HuH-7 (cell line): ENCODE data around the gene E2F3.
A peak's percentile ranks its signal among the peaks of the same experiment; 100 is the strongest.

Source experiments
- DNase-seq: peaks from one replicate; pipeline ENCODE4 v3.0.0; 2011; ENCODE audit warnings: low spot score

E2F3 gene

DNA sequence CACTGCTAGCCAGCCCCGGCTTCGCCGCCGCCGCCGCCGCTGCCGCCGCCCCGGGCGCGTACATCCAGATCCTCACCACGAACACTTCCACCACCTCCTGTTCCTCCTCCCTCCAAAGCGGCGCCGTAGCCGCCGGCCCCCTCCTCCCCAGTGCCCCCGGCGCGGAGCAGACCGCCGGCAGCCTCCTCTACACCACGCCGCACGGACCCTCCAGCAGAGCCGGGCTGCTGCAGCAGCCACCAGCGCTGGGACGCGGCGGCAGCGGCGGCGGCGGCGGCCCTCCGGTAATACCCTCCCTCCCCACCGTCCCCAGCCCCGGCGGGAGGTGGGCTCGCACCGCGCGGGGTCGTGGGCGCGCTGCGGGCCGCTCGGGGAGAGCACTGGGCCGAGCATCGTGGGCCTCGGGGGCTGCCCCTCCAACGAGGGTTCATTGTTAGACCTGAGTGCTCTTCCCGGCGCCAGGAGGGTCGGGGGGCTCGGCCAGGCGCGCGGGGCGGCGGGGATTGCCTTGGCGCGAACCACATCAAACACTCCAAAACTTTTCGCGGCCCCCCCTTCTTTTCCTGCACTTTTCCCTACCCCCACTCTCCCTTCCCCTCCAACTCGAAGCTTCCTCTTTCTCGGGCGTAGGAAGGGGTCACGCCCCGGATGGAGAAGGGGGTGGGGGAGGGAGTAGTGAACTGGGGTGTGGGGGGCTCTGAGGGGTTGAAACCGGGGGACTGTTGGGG is 827 bp downstream of the E2F3 start:
- DNase-seq, result peak; percentile 36

DNA sequence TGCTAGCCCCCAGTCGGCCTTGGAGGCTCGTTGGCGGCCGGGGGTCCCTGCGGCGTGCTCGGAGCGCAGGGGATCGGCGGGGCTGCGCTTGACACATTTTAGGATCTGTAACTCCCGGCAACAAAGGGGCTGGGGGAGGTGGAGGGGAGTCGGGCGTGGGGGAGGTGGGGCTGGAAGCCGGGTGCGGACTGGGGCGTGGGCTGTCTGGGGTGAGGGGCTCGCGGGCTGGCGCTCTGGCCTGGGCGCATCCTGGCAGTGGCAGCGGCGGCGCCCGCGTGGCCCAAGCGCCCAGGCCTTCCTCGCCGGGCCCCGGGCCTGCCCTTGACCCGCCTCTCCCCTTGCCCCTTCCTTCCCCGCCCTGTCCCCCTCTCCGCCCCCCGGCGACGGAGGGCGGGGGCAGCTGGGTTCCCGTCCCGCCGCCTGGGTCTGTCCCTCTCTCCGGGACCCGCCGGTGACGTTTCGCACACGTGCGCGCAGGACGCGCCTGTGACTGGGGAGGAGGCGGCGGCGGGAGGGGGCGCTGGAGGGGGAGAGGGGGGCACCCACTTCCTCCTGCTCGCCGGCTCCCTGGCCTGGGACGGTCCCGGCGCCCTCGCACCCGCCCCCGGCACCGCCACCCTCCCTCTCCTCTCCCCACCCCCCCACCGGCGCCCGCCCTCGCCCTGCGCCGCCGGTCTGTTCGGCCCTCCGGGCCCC is 1.5 kb downstream of the E2F3 start:
- DNase-seq, result peak; percentile 71

DNA sequence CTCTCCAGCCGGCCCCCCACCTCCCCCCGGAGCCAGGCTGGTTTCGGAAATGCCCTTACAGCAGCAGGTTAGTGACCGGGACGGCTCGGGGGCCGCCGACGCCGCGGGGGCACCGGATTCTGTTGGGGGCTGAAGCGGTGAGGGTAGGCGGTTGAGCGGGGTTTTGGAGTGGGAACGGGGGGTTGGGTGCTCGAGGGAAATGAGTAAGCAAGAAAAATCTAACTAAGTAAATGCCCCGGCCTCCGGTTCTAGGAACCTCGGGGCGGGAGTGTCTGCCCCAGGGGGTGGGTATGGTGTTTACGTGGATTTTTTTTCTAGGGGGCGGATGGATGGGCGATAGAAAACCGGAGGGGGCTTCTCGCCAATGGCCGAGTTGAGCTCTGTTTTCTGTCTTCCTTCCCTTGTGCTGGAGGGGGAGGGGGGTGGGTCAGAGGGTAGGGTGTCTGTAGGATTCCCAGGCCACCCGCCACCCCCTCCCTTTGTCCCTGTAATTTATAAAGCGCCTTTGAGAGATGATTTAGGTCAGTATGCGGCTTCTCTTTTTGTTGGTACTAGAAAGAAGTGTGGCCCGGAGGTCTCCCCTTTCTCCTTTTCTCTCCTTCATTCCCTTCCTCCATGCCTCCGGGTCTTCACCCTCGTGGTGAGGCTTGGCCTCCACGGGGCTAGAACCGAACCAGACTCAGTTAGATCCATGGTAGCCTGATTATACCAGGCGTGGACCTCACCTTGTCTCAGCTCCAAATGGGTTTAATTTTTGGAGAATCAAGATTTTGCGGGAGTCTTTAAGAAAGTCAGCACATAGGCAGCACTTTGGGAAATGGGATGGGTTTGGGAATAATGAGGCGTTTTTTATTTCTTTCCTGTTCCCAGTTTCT is 2.3 kb downstream of the E2F3 start:
- peak; percentile 28 for DNase-seq

DNA sequence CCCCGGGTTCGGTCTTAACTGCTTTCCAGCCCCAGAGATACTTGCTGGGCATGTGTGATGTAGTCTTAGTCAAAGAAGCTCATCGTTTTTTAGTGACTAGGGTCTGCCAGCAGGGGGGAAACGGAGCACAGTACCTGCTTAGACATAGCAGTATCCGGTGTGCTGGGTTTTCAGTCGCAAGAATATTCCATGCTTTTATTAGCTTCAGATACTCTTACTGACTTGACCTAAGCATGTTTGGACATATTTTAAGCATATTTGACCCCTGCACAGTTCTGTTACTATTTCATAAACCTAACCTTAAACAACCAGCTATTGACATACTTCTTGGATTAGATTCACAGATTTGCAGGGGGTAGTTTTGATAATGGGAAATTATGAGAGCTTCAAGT is 3.0 kb downstream of the E2F3 start:
- DNase-seq, result peak; percentile 58

DNA sequence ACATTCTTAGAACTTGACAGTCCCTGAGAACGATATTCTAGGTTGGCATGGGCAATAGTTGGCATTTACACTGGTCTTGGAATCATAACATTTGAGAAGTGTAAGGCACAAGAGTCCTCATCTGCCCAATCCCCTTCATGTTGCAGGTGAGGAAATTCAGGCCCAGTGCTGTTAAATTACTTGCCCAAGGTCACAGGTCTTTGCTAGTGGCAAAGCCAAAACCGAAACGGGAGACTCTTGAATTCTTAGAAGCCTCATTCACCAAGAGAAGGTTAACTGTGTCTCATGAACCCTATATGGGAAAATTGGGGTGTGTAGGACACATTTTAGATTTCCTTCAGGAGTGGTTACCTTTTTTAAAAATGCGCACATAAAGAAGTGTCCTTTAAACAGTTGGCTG is 7.2 kb downstream of the E2F3 start:
- DNase-seq, result no peak

DNA sequence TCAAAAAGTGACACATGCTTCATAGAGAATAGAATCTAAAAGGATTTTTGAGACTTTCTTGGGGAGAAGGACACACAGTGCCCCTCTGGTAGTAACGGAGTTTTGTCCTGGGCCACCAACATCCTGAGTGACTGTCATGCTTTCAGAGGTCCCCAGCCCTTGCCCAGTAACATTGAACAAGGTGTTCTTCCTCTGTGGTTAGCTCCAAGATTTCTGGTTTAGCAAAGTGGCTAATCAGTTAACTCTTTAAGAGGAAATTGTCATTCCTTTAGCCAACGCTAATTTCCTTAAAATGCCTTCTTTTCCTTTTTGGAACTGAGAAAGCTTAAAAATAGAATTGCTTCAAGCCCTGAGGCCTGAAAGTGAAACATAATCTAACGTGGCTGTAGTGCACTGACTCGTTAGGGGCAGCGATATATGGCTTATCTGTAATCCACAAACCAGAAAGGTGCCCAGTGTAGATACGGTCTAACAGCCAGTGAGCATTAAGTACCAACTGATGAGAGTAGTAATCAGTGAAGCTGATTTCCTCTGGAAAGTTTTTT is 7.8 kb downstream of the E2F3 start:
- DNase-seq, result no peak

DNA sequence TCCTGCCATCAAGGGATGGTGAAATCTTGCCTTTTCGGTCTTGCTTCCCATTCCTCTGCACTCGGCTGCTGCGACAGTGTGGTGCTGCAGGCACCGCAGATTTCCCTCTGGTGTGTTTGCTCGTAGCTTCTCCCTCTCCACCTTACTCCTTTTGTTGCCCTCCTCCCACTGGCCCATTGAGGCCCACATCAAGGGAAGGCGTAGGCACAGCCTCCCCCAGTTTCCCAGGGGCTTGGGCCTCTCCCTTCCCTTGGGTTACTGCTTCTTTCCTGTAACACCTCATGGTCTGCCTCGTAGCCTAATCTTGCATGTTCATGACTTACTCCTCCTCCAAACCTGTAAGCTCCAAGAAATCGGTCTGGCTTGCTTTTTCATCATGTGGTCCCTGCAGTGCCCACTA is 9.9 kb downstream of the E2F3 start:
- DNase-seq, result no peak

DNA sequence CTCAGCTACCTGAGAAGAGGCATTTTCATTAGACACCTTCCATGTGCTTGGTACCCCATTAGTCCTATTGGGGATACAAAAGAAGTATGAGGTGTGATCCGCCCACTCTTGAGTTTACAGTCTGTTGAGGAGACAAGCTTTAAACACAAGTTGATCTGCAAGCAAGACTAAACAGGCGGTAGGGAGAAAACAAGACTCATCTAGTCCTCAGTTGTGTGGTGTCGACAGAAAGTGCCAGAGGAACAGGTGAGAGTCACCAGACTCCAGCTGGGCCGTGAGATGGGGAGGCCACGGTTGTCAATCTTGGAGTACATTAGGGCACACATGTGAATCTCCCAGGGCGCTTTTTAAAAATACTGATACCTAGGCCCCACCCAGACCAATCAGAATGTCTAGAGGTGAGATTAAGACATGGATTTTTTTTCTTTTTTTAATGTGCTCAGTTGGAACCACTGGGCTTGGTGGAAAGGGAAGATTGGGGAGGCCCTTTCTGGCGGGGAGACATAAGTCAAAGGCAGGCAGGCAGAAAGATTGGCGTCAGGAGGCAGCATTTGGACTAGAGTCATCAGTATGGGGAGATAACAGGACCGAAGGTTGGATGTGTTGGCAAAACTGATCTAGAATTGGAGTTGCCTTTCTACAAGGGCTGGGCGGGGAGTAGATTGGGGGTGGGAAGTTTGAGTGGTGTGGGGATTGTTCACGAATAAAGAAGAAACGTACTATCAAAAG is 10.4 kb downstream of the E2F3 start:
- no peak for DNase-seq

DNA sequence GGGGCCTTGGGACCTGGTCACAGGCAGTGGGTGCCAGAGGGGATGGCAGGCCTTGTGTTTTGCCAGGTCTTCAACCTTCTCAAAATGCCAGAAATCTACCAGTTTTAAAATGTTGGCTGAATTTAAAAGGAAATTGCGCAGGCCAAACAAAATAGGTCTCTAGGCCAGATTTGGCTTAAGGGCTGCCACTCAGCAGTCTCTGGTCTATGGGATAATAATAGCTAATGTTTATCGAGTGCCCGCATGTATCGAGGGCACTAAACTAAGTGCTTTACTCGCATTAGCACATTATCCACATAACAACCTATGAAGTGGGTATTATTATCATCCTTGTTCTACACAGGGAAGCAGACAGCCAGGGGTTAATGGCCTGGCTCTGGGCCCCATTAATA is 11.0 kb downstream of the E2F3 start:
- DNase-seq, result no peak

DNA sequence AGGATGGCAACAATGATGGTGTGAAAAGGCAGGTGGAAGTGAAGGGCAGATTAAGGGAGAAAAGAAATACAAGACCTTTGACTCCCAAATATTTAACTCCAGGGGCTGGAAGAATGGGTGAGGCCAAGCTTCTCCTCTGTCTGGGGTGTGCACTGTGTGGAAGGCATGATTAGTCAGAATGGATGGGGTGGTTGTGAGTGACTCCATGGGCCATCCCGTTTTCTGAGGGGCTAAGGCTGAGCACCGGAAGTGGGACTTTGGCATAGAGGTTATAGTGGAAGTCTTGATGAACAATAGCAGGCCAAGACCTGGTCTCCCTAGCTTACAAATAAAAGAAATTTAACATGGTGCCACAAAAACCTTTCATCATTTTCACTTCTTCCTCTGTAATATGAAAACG is 12.1 kb downstream of the E2F3 start:
- DNase-seq, result no peak

DNA sequence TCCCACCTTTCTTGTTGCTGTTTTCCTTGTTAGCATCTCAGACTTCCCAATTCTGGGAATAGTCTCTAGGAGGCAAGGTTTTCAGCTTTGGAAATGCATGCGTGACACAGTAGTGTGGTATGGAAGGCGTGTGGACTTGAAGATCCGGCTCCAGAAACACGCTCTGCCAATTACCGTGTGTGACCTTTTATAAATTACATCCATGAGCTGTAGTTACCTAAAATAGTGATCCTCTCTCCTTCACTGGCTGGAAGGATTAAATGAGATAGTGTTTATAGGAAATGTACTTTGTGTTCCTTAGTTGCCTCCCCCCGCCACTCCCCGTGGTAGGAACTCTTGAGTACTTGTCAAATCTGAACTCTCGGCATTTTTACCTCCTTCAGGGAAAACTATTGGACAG is 13.0 kb downstream of the E2F3 start:
- no peak for DNase-seq

DNA sequence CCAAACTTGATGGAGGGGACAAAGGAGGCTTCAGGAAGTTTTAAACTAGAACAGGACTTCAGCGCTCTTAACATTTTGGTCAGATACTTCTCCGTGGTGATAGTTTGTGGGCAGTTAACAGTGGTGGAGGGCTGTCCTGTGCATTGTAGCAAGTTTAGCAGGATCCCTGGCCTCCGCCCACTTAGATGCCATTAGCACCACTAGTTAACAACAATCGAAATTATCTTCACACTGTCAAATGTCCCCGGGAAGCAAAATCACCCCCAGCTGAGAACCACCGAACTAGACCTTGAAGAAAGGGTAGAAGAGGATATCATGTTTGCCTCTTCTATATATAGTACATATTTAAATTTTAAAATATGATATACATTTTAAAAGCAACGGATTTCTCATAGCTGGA is 13.6 kb downstream of the E2F3 start:
- no peak for DNase-seq

DNA sequence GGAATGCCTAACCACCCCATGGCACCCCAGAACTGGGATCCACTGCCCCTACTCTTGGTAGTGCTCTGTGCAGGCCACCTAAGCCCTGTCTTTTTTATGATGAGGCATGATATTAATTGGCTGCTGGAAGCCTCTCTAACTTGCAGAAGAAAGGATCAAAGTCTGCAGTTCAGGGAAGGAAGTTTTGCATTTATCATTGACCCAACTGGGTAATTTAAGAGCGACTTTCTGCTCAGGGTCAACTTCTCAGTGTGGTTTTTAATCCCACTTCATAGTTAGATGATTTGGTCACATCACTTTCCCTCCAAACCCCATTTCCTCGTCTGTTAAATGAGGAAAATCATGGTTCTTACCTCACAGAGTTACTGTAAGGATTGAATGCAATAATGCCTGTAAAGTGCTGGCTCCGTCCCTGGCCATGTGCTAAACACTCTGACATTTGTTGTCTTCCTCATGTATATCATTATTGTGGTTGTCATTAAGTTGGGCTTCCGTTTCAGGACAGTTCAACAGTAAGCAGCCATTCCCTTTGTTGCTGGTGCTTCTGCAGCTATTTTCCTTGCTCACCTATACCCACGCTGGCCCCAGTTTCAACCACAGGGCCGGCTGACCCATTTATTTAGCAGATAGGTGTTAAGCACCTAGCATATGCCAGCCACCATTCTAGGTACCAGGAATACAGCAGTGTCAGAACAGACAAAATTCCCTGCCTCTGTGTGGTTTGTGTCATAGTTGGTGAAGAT is 14.2 kb downstream of the E2F3 start:
- DNase-seq, result no peak

DNA sequence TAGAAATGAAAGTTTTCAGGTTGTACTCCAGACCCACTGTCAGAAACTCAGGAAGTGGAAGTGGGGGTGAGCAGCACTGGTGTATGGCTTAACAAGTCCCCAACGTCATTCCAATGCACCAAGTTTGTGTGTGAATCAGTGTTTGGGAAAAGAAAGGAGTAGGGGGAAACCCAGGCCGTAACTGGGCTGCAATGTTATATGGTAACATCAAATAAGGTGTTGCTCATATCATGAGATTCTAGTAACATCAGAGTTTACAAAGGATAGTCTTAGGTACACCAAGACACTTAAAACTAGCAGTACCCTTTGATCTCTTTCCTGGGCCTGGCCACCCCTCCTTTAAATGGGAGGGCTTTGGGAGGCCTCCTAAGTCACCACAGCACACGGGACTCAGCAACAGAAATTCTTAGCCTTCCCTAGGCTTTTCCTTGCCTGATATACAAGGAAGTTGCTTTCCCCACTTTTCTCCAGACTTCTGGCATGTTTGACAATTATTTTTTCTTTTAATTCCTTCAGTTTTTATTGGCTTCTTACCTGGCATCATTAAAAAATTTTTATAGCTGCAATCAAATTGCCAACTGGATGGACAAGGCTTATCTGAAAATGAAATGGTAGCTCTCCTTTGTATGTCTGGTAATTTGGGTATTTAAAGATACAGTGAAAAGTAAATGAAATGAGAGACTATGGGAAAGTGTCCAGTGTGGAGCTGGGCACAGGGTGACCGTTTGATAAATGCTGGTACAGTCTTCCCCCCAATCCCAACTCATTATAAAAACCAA is 15.1 kb downstream of the E2F3 start:
- DNase-seq, result no peak

DNA sequence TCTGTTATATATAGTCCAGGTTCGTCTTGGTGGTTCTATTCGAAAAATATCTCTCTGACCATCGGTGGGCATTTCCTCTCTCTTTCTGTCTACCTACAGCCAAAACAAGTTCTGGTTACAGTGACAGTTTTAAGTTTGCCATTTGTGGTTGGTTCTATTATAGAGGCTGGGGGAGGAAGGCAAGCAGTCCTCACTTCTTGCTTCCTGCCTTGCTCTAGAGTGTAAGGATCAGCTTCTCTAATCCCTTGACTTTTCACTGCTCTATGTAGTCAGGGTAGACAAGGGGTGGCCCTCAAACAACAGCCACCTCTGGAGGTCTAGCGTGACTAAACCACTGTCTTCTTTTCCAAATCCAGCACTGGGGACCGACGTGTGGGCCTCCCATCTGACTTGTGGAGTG is 16.1 kb downstream of the E2F3 start:
- no peak for DNase-seq

DNA sequence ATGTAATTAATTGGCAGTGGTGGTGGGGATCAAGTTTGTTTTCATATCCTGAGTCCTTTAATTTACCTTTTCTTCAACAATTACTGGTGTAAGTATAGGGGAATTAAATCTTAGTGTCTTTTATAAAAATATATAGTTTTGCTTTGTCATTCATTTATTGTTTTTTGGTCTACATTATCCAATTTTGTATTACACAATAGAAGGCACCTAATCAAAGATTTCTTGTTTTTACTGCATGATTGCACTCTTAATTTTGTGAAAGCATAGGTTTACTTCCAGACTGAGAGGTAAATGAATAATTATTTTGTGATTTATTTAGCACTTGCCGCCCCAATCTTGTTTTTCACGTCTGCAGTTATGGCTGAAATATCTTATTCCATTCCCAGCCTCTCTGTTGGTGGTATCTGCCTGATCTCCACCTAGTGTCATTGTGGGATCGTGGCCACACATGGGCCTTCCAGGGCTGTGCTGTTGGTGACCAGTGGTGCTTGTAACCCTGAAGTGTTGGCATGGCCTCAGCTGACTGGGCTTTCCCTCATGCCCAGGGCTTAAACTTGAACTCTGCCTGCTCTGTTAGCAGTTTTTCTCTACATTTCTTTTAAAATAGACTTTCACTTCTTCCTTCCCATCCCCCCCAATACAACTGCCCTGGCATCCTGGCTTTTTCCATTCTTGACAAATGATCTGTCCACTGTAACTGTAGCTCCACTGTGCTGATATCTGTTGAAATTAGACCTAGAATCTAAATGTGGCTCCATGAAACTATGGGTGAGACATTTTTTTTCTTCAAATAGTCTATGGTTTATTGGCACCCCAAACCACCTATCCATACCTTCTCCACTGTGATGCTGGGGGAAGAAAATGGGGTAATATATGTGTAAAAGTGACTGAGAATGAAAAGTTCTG is 24.8 kb downstream of the E2F3 start:
- no peak for DNase-seq

DNA sequence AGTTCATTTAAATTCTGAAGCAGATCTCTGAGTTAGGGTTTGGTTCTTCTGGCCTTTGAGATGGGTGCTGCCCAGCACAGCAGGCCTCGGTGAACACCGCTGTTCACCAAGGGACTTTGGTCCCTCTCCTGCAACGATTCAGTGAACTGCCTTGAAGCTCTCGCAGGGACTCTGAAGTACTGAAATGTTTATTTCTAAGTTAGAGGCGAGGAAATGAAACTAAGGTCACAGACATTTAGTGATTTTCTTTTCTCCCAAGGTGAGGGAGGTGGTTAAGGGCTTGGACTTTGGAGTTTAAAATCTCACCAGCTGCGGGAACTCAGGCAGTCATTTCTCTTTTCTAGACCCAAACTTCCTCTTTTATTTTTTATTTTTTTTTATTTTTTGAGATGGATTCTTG is 26.2 kb downstream of the E2F3 start:
- no peak for DNase-seq

DNA sequence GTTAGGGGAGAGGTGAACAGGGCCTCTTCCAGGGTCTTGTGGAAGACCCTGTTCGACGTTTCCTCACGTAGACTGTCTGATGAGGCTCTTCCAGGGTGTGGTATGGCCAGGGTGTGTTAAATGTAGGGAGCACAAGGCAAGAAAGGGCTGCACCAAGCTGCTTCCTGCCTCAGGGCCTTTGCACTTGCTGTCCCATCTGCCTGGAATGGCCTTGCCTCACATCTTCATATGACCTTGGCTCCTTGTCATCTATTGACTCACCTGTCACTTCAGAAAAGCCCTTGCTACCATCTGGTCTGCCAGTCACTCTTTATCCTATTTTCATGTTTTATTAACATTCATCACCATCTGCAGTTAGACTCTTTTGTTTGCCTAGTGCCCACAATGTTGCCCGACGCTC is 31.0 kb downstream of the E2F3 start:
- no peak for DNase-seq

DNA sequence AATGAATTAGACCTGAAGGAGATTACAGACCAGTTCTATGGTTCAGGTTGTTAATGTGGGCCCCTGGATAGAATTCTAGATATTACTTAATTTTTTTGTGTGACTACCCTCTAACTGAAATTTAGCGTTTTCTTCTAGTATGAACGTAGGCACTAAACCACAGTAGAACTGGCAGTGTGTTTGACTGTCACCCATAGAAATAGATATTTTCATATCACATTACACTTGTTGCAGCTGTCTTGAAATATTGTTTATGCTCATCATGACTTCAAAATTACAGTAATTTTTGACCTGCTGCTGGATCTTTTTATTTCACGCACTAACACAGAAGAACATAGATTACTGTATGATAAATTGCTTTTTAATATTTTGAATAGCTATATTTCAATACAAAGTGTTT is 31.6 kb downstream of the E2F3 start:
- no peak for DNase-seq
